C4-2B (cell line): Measurements from ENCODE around the gene CAMKV.

Experiments used
- ZFX ChIP-seq: fragments of 450-650 bp; IDR thresholded peaks from 2 replicates; pipeline ENCODE4 v1.6.1; 2017
- TF ChIP-seq, protein P1 (sequence below): fragments of 450-650 bp; conservative IDR thresholded peaks from 2 replicates; pipeline ENCODE4 v1.5.1; 2017; ENCODE audit warnings: mild to moderate bottlenecking

DNA sequence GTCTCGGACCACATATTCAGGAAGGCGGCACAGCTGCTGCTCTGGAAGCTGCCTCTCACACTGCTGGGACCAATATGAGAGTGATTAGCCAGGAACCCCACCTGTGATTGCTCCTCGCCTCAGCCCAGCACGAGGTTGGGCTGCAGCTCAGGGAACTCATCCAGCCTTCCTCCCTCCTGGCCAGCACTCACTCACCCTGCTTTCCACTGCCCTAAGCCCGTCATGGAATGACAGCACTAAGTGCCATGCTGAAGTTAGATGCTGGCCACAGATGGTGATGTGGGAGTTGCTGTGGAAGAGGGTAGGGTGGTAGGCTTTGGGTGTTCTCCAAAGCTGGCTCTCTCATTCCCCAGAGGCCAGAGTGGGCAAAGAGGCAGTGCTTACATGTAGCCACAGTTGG, 26.6 kb upstream of the CAMKV start:
- TF ChIP-seq, protein P1, sequence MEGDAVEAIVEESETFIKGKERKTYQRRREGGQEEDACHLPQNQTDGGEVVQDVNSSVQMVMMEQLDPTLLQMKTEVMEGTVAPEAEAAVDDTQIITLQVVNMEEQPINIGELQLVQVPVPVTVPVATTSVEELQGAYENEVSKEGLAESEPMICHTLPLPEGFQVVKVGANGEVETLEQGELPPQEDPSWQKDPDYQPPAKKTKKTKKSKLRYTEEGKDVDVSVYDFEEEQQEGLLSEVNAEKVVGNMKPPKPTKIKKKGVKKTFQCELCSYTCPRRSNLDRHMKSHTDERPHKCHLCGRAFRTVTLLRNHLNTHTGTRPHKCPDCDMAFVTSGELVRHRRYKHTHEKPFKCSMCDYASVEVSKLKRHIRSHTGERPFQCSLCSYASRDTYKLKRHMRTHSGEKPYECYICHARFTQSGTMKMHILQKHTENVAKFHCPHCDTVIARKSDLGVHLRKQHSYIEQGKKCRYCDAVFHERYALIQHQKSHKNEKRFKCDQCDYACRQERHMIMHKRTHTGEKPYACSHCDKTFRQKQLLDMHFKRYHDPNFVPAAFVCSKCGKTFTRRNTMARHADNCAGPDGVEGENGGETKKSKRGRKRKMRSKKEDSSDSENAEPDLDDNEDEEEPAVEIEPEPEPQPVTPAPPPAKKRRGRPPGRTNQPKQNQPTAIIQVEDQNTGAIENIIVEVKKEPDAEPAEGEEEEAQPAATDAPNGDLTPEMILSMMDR = no peak
- no peak for TF ChIP-seq ZFX
